Measurements from ENCODE around the gene DDX54.

DDX54 gene

DNA sequence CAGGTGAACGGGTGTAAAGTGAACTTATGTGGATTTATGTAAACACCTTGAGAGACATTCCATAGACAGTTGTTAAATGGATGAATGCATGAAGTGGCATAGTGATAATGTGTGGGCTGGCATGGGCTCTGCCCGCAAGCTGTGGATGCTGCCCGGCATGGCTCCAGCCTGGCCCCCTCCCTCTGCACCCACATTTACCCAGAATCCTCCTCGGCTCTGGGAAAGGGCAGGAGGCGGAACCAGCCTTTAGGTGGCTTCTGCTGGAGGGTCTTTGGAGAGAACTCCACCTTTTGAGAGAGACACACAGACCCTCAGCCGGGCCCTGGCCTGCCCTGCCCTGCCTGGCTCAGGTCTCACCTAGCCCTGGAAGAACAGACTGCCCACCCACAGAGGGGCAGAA is 68.4 kb downstream of the DDX54 start:
- DNase-seq: no peak

- no peak for DNase-seq
Observed at GRCh38 chr12:113115455-113116126, 69.7 kb downstream of the DDX54 start.

DNA sequence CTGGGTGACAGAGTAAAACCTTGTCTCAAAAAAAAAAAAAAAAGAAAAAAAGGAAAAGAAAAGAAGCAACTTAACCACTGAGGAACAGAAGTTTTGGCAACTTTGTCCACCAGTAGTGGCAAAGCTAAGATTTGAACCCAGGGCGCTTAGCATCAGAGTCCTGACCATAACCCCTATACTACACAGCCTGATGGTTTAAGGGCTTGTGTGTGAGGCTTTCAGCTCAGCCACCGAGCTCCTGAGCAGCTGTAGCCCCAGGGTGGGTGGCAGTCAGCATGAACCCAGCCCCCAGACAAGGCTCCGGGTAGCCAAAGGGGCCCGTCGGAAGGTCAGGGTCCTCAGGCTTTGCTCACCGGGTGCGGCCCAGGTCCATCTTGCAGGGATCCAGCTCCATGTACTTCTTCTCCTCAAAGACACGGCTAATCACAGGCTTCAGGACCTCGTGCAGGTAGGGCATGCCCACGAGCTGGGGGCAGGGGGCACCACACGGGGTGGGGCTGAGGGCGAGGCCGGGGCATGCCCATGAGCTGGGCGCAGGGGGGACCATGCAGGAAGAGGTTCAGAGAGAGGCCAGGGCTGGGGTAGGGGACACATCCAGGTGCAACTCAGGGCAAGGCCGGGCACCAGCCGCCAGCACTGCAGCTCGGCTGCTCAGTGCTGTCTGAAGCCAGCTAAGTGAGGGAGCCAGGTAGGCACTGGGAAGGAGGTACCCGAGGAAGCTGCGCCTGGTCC is 70.7 kb downstream of the DDX54 start:
- no peak for DNase-seq

- DNase-seq: no peak
Observed at GRCh38 chr12:113113397-113113796, 71.9 kb downstream of the DDX54 start.

DNA sequence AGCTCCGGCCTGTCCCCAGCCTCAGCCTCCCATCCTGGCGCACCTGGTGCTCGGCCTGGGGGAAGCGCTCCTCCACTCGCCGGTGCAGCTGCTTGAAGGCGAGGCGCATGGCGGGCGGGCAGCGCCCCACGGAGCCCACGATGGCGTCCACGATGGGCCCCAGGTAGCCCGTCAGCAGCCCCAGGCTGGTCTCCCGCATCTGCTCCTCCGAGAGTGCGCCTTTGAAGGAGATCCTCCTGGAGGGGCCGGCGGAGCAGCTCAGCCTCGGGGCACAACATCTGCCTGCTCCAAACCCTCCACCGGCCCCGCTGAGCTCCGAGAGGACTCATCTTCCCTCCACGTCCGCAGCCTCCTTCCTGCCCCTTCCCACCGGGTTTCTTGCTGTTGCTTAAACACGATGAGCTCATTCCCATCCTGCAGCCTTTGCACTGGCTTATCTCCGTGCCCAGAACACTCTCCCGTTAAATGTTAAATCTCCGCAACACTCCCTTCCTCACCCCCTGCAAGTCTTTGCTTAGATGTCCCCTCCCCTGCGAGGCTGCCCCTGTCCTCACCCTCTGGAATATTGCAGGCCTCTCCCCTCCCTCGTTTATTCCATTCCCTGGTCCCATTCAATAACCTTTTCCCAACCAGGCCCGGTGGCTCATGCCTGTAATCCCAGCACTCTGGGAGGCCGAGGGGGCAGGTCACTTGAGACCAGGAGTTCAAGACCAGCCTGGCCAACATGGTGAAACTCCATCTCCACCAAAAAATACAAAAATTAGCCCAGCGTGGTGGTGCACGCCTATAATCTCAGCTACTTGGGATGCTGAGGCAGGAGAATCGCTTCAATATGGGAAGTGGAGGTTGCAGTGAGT is 73.0 kb downstream of the DDX54 start:
- no peak for DNase-seq

DNA sequence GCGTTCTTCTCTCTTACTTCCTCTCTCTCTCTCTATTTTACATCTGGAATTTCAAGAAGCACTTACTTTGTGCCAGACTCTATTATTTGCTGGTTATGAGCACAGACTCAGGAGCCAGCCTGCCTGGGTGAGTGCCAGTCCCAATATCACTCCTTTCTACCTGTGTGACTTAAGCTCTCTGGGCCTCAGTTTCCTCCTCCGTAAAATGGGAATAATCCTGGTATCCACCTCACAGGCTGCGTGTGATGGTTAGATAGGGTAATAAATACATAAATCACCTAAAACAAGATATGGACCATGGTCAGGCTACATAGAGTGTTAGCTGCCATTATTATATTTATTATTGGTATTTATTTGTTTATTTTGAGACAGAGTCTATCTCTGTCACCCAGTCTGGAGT is 74.0 kb downstream of the DDX54 start:
- no peak for DNase-seq

- no peak for DNase-seq
Observed at GRCh38 chr12:113109872-113110599, 75.2 kb downstream of the DDX54 start.

GRCh38 chr12:113109360-113109759 is 75.9 kb downstream of the DDX54 start:
- no peak for DNase-seq

- no peak for DNase-seq
Observed at GRCh38 chr12:113108308-113108707, 77.0 kb downstream of the DDX54 start.

All from fibroblast of skin of abdomen (primary cell).